GM23338 (cell line): ENCODE measurements around the gene KIFC1. TPM values are rescaled to one million over a fixed set of nuclear protein-coding genes. Genes with fewer than 3 reads are reported as not detected.

ENCODE experiments used
- ATAC-seq: fragments of 200-7000 bp; cut with Tn5 transposase; 3 replicates; pipeline ENCODE4 v1.9.1; 2020
- DNase-seq: peaks from one replicate; pipeline ENCODE4 v3.0.0-alpha.2; 2015; ENCODE audit warnings: low spot score
- H2AFZ ChIP-seq: fragments of 200-600 bp; sonication (generic); 2 replicates; pipeline ENCODE4 v1.8.0; 2016; ENCODE audit warnings: antibody characterized with exemption, mild to moderate bottlenecking, moderate library complexity
- H3F3A ChIP-seq: fragments of 200-600 bp; sonication (generic); replicated peaks from 2 replicates; pipeline ENCODE4 v1.8.0; 2017; ENCODE audit warnings: antibody characterized with exemption, mixed run types, low read depth
- H3K27ac ChIP-seq: fragments of 200-600 bp; sonication (generic); 2 replicates; pipeline ENCODE4 v1.6.1; 2016; ENCODE audit warnings: low read depth
- H3K27me3 ChIP-seq: fragments of 200-600 bp; sonication (generic); 2 replicates; pipeline ENCODE4 v1.8.0; 2016; ENCODE audit warnings: mild to moderate bottlenecking, mixed run types, moderate library complexity; ENCODE audit not compliant: insufficient read depth
- H3K36me3 ChIP-seq: fragments of 200-600 bp; sonication (generic); 2 replicates; pipeline ENCODE4 v1.8.0; 2016; ENCODE audit warnings: mild to moderate bottlenecking; ENCODE audit not compliant: insufficient read depth
- H3K4me1 ChIP-seq: fragments of 200-600 bp; sonication (generic); 2 replicates; pipeline ENCODE4 v1.8.0; 2016; ENCODE audit warnings: mild to moderate bottlenecking, moderate library complexity; ENCODE audit not compliant: insufficient read depth
- H3K4me2 ChIP-seq: fragments of 200-600 bp; sonication (generic); 2 replicates; pipeline ENCODE4 v1.7.1; 2017; ENCODE audit warnings: mixed run types
- H3K4me3 ChIP-seq: fragments of 200-600 bp; sonication (generic); 2 replicates; pipeline ENCODE4 v1.6.1; 2016; ENCODE audit warnings: mixed run types
- H3K79me2 ChIP-seq: fragments of 200-600 bp; sonication (generic); replicated peaks from 2 replicates; pipeline ENCODE4 v1.8.0; 2017; ENCODE audit warnings: mild to moderate bottlenecking; ENCODE audit not compliant: insufficient read depth
- H3K9me2 ChIP-seq: fragments of 200-600 bp; sonication (generic); 2 replicates; pipeline ENCODE4 v1.8.0; 2017; ENCODE audit not compliant: insufficient read depth
- H4K20me1 ChIP-seq: fragments of 200-600 bp; sonication (generic); replicated peaks from 2 replicates; pipeline ENCODE4 v1.8.0; 2017; ENCODE audit warnings: mild to moderate bottlenecking; ENCODE audit not compliant: insufficient read depth
- H3K27ac Mint-ChIP-seq: 2 replicates; pipeline ENCODE4 v1.8.0; 2020; ENCODE audit warnings: inconsistent platforms, mild to moderate bottlenecking, moderate library complexity, mixed read lengths
- H3K27me3 Mint-ChIP-seq: 3 replicates; pipeline ENCODE4 v1.8.0; 2022; ENCODE audit warnings: low read depth, mild to moderate bottlenecking, moderate library complexity, mixed read lengths, inconsistent platforms; ENCODE audit not compliant: insufficient read depth, poor library complexity
- H3K36me3 Mint-ChIP-seq: 3 replicates; pipeline ENCODE4 v1.8.0; 2021; ENCODE audit warnings: low read depth, mild to moderate bottlenecking, inconsistent platforms, moderate library complexity, mixed read lengths
- H3K4me1 Mint-ChIP-seq: 3 replicates; pipeline ENCODE4 v1.8.0; 2020; ENCODE audit warnings: mild to moderate bottlenecking, inconsistent platforms, mixed read lengths
- H3K4me3 Mint-ChIP-seq: 3 replicates; pipeline ENCODE4 v1.8.0; 2021; ENCODE audit warnings: moderate library complexity, mild to moderate bottlenecking, inconsistent platforms, mixed read lengths
- H3K9me3 Mint-ChIP-seq: 3 replicates; pipeline ENCODE4 v1.8.0; 2020; ENCODE audit warnings: moderate library complexity, mild to moderate bottlenecking, inconsistent platforms, mixed read lengths
- CREB1 ChIP-seq: fragments of 250-450 bp; sonication (Bioruptor Pico); IDR thresholded peaks from 2 replicates; pipeline ENCODE4 v1.5.0; 2020; ENCODE audit warnings: low read depth, mild to moderate bottlenecking, moderate library complexity
- ETS1 ChIP-seq: IDR thresholded peaks from 2 replicates; pipeline ENCODE4 v1.6.1; 2016; ENCODE audit warnings: antibody characterized with exemption
- EZH2 ChIP-seq: fragments of 200-600 bp; sonication (generic); IDR thresholded peaks from one replicate; pipeline ENCODE4 v1.8.0; 2017; ENCODE audit warnings: antibody characterized with exemption, mild to moderate bottlenecking, low read depth; ENCODE audit not compliant: unreplicated experiment
- EZH2phosphoT487 ChIP-seq: fragments of 200-600 bp; sonication (generic); IDR thresholded peaks from one replicate; pipeline ENCODE4 v1.8.1; 2018; ENCODE audit warnings: antibody characterized with exemption; ENCODE audit not compliant: unreplicated experiment
- JUNB ChIP-seq: IDR thresholded peaks from one replicate; pipeline ENCODE4 v1.6.1; 2016; ENCODE audit warnings: antibody characterized with exemption; ENCODE audit not compliant: unreplicated experiment
- POLR2AphosphoS5 ChIP-seq: IDR thresholded peaks from 2 replicates; pipeline ENCODE4 v1.6.1; 2016; ENCODE audit warnings: antibody characterized with exemption, low read depth
- REST ChIP-seq: IDR thresholded peaks from one replicate; pipeline ENCODE4 v1.6.1; 2018; ENCODE audit warnings: antibody characterized with exemption; ENCODE audit not compliant: unreplicated experiment
- STAT1 ChIP-seq: IDR thresholded peaks from one replicate; pipeline ENCODE4 v1.6.1; 2016; ENCODE audit warnings: antibody characterized with exemption; ENCODE audit not compliant: unreplicated experiment
- ZNF462 ChIP-seq: fragments of 250-450 bp; sonication (Bioruptor Pico); IDR thresholded peaks from 2 replicates; pipeline ENCODE4 v1.5.0; 2020; ENCODE audit warnings: mild to moderate bottlenecking, moderate library complexity
- polyA plus RNA-seq: library from polyadenylated mRNA; unstranded; fragments of >200 nt; fragmentation: Nextera tagmentation; extraction: Ambion mirVana; gene quantifications from 2 replicates; pipeline ENCODE4 v1.2.1, GENCODE V29; 2016
- total RNA-seq: library from RNA; depleted of rRNA; stranded (reverse); fragments of >200 nt; shearing (Covaris generic); gene quantifications from 2 replicates; pipeline ENCODE4 v1.2.3, GENCODE V29; 2014
- TF ChIP-seq, protein P1 (sequence below), 2 experiments: fragments of 200-600 bp in 1 of 2; sonication (generic) in 1 of 2; conservative IDR thresholded peaks; 2 replicates each; pipeline versions ENCODE4 v1.5.1 to v1.6.1; 2016 to 2017; ENCODE audit warnings: antibody characterized with exemption in 2 of 2, low read depth in 2 of 2, mild to moderate bottlenecking in 2 of 2, moderate library complexity in 1 of 2

The KIFC1 gene
- total and polyA plus RNA-seq, 2 experiments from 2014 or later = 10.3 to 61.7 TPM

GRCh38 chr6:33445119-33445603 is 53.5 kb downstream of the KIFC1 start:
- Mint-ChIP-seq H3K4me1 (peaks cover 11% of the 10 kb centered on the region), H3K27me3 (peaks cover 24% of the 10 kb centered on the region), H3K4me3 (no peak overlapping the region), H3K36me3 (peaks cover 96% of the 10 kb centered on the region), H3K27ac (no peak overlapping the region), H3K9me3 (no peaks in the 10 kb centered on the region)
- Histone ChIP-seq H3K4me1 (no peaks in the 10 kb centered on the region; the same call in 1 of the 2 replicates), H3K27me3 (no peaks in the 10 kb centered on the region), H4K20me1 (peaks cover 2% of the 10 kb centered on the region), H3K79me2 (no peaks in the 10 kb centered on the region), H3K9me2 (no peaks in the 10 kb centered on the region), H3K36me3 (peaks cover 46% of the 10 kb centered on the region), H3K27ac (no peak overlapping the region), H3K4me3 (no peak overlapping the region), H2AFZ (no peak overlapping the region), H3F3A (0 out of 2 replicates have a peak, but pooled peaks cover 5% of the 10 kb centered on the region), H3K4me2 (no peak overlapping the region)
- DNase-seq (no peak), ATAC-seq (no peak)
- TF ChIP-seq STAT1 (no peak), CREB1 (CRISPR knock-in tag) (no peak), POLR2AphosphoS5 (no peak), ETS1 (no peak), REST (no peak), EZH2 (no peak), JUNB (no peak), EZH2phosphoT487 (no peak), ZNF462 (no peak)
- TF ChIP-seq, protein P1, sequence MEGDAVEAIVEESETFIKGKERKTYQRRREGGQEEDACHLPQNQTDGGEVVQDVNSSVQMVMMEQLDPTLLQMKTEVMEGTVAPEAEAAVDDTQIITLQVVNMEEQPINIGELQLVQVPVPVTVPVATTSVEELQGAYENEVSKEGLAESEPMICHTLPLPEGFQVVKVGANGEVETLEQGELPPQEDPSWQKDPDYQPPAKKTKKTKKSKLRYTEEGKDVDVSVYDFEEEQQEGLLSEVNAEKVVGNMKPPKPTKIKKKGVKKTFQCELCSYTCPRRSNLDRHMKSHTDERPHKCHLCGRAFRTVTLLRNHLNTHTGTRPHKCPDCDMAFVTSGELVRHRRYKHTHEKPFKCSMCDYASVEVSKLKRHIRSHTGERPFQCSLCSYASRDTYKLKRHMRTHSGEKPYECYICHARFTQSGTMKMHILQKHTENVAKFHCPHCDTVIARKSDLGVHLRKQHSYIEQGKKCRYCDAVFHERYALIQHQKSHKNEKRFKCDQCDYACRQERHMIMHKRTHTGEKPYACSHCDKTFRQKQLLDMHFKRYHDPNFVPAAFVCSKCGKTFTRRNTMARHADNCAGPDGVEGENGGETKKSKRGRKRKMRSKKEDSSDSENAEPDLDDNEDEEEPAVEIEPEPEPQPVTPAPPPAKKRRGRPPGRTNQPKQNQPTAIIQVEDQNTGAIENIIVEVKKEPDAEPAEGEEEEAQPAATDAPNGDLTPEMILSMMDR (conservative IDR thresholded peaks at IDR 0.05; ENCODE audit: low read depth in 2 of 2) = no peak
